Loucy (cell line): ENCODE data around the gene PHF10.

Experiments used
- EZH2phosphoT487 ChIP-seq: fragments of 200-600 bp; IDR thresholded peaks from 2 replicates; pipeline ENCODE4 v1.6.1; 2018; ENCODE audit warnings: antibody characterized with exemption, mild to moderate bottlenecking, moderate library complexity, borderline replicate concordance
- TF ChIP-seq, protein P1 (sequence below): fragments of 200-600 bp; sonication (generic); conservative IDR thresholded peaks from 2 replicates; pipeline ENCODE4 v1.5.1; 2014; ENCODE audit warnings: mild to moderate bottlenecking, antibody characterized with exemption, low read length

- TF ChIP-seq, protein P1, sequence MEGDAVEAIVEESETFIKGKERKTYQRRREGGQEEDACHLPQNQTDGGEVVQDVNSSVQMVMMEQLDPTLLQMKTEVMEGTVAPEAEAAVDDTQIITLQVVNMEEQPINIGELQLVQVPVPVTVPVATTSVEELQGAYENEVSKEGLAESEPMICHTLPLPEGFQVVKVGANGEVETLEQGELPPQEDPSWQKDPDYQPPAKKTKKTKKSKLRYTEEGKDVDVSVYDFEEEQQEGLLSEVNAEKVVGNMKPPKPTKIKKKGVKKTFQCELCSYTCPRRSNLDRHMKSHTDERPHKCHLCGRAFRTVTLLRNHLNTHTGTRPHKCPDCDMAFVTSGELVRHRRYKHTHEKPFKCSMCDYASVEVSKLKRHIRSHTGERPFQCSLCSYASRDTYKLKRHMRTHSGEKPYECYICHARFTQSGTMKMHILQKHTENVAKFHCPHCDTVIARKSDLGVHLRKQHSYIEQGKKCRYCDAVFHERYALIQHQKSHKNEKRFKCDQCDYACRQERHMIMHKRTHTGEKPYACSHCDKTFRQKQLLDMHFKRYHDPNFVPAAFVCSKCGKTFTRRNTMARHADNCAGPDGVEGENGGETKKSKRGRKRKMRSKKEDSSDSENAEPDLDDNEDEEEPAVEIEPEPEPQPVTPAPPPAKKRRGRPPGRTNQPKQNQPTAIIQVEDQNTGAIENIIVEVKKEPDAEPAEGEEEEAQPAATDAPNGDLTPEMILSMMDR = no peak
- TF ChIP-seq EZH2phosphoT487 = no peak
These were observed 60.1 kb downstream of the PHF10 start for GRCh38 chr6:169664227-169664626.
